Measurements from ENCODE around the gene PPA2.
A peak's percentile ranks its signal among the peaks of the same experiment; 100 is the strongest.
"Not testable (repeated sequence)": the region's sequence is repeated elsewhere in the genome, so short reads cannot be mapped to it uniquely, and the experiment has no call there.

Gene PPA2

GRCh38 chr4:105473324-105474098, at the start of gene PPA2:
TSS of gene PPA2 (minus strand) at chr4:105474062. CDS start at chr4:105474050, 12 bp downstream.
- DNase-seq (ENCODE audit: low read depth in 2 of 2): peak; percentile 37 to 68

- DNase-seq (ENCODE audit: low read depth in 2 of 2): no peak
Measured at GRCh38 chr4:105520819-105521790, 47.2 kb upstream of the PPA2 start.

GRCh38 chr4:105510245-105510644, 36.4 kb upstream of the PPA2 start:
- DNase-seq (ENCODE audit: low read depth in 2 of 2): no peak

GRCh38 chr4:105509714-105510113, 35.9 kb upstream of the PPA2 start:
- no peak for DNase-seq (ENCODE audit: low read depth in 2 of 2)

- no peak for DNase-seq (ENCODE audit: low read depth in 2 of 2)
Measured at GRCh38 chr4:105509291-105509690, 35.4 kb upstream of the PPA2 start.

- DNase-seq (ENCODE audit: low read depth in 2 of 2): no peak
Measured at GRCh38 chr4:105504744-105505143, 30.9 kb upstream of the PPA2 start.

GRCh38 chr4:105503484-105503883, 29.6 kb upstream of the PPA2 start:
- DNase-seq (ENCODE audit: low read depth in 2 of 2): no peak

- no peak for DNase-seq (ENCODE audit: low read depth in 2 of 2)
Measured at GRCh38 chr4:105496899-105497298, 23.0 kb upstream of the PPA2 start.

GRCh38 chr4:105495667-105496066, 21.8 kb upstream of the PPA2 start:
- DNase-seq (ENCODE audit: low read depth in 2 of 2): no peak

GRCh38 chr4:105490523-105490922, 16.7 kb upstream of the PPA2 start:
- no peak for DNase-seq (ENCODE audit: low read depth in 2 of 2)

- no peak for DNase-seq (ENCODE audit: low read depth in 2 of 2)
Measured at GRCh38 chr4:105483840-105484239, 10.0 kb upstream of the PPA2 start.

GRCh38 chr4:105474099-105474518, 247 bp upstream of the PPA2 start:
- peak; percentile 71 to 81 for DNase-seq (ENCODE audit: low read depth in 2 of 2)

GRCh38 chr4:105472871-105473323, 965 bp downstream of the PPA2 start:
- DNase-seq (ENCODE audit: low read depth in 2 of 2): no peak

- peak; percentile 33 to 66 for DNase-seq (ENCODE audit: low read depth in 2 of 2)
Measured at GRCh38 chr4:105471566-105472176, 2.2 kb downstream of the PPA2 start.

- no peak for DNase-seq (ENCODE audit: low read depth in 2 of 2)
Measured at GRCh38 chr4:105470766-105471165, 3.1 kb downstream of the PPA2 start.

- DNase-seq (ENCODE audit: low read depth in 2 of 2): no peak
Measured at GRCh38 chr4:105469736-105470135, 4.1 kb downstream of the PPA2 start.

- DNase-seq (ENCODE audit: low read depth in 2 of 2): no peak
Measured at GRCh38 chr4:105466580-105466979, 7.3 kb downstream of the PPA2 start.

- not testable (repeated sequence) for DNase-seq (ENCODE audit: low read depth in 2 of 2)
Measured at GRCh38 chr4:105464563-105464962, 9.3 kb downstream of the PPA2 start.

GRCh38 chr4:105462576-105462975, 11.3 kb downstream of the PPA2 start:
- no peak for DNase-seq (ENCODE audit: low read depth in 2 of 2)

- no peak for DNase-seq (ENCODE audit: low read depth in 2 of 2)
Measured at GRCh38 chr4:105461621-105462382, 12.1 kb downstream of the PPA2 start.

GRCh38 chr4:105461221-105461620, 12.6 kb downstream of the PPA2 start:
- DNase-seq (ENCODE audit: low read depth in 2 of 2): no peak

Data from stimulated activated CD4-positive, alpha-beta T cell treated with anti-CD3 and anti-CD28 coated beads, Interleukin-1b, Interleukin-23, amount 100 ng/mL, for 4 hours (primary cell).